K562 (cell line): ENCODE results near the gene ACSS1. TPM values are rescaled to one million over a fixed set of nuclear protein-coding genes. Genes with fewer than 3 reads are reported as not detected.

ENCODE experiments used
- ATAC-seq: fragments of 200-7000 bp; cut with Tn5 transposase; 3 replicates; pipeline ENCODE4 v1.9.1; 2020; ENCODE audit warnings: moderate library complexity
- BruUV-seq: library from RNA; stranded (reverse); fragments of 400-500 nt; replicated peaks from 2 replicates; lab custom pipeline; 2021; lab: Mats Ljungman, UMichigan
- CTCF ChIA-PET: fragments of 300-600 bp; formaldehyde crosslinking; extraction: SDS; loops from one replicate; lab custom pipeline; 2021; ENCODE audit warnings: low intra/inter-chr PET ratio; lab: Yijun Ruan, JAX
- POLR2A ChIA-PET: fragments of 300-600, 350-650 bp; sonication (Branson Sonifier 250); formaldehyde crosslinking; extraction: SDS; loops from one replicate; lab custom pipeline; 2021; ENCODE audit warnings: antibody characterized with exemption, inconsistent platforms; lab: Yijun Ruan, JAX
- DNase-seq, 4 experiments: peaks; one replicate each; pipeline versions ENCODE4 v3.0.0 to v3.0.0-alpha.2; 2011 to 2018; ENCODE audit warnings: low spot score in 3 of 4, mixed read lengths in 3 of 4; ENCODE audit errors: extremely low read depth in 1 of 4
- FAIRE-seq: peaks from 2 replicates; lab custom pipeline; 2011; peaks lifted over from hg19 to GRCh38; lab: Jason Lieb, UNC
- H2AFZ ChIP-seq: 2 replicates; pipeline ENCODE4 v1.6.0; 2011; ENCODE audit warnings: low read depth, low read length, control low read depth, inconsistent platforms
- H3K27ac ChIP-seq: fragments of 200-600 bp; 3 replicates; pipeline ENCODE4 v1.8.0; 2011; ENCODE audit warnings: low read depth, mild to moderate bottlenecking, control low read depth, inconsistent platforms, low read length, moderate library complexity, mixed read lengths; ENCODE audit errors: extremely low read depth
- H3K27me3 ChIP-seq, 2 experiments: fragments of 300-600 bp in 1 of 2; 2 replicates in 1 of 2; 3 replicates in 1 of 2; pipeline versions ENCODE4 v1.6.0 to v1.8.0; 2011; ENCODE audit warnings: inconsistent platforms in 2 of 2, low read length in 2 of 2, mild to moderate bottlenecking in 1 of 2, mixed read lengths in 1 of 2, moderate library complexity in 1 of 2; ENCODE audit not compliant: control insufficient read depth in 2 of 2, insufficient read depth in 2 of 2
- H3K36me3 ChIP-seq: fragments of 300-600 bp; 3 replicates; pipeline ENCODE4 v1.8.0; 2011; ENCODE audit warnings: mild to moderate bottlenecking, low read length, inconsistent platforms; ENCODE audit not compliant: control insufficient read depth, insufficient read depth
- H3K4me1 ChIP-seq, 2 experiments: fragments of 200-600 bp in 1 of 2; replicated peaks in 1 of 2; 2 replicates in 1 of 2; 3 replicates in 1 of 2; pipeline versions ENCODE4 v1.5.1 to v1.8.0; 2011; ENCODE audit warnings: inconsistent platforms in 2 of 2, low read length in 2 of 2, mild to moderate bottlenecking in 1 of 2, mixed read lengths in 1 of 2, moderate library complexity in 1 of 2; ENCODE audit not compliant: control insufficient read depth in 2 of 2, insufficient read depth in 2 of 2
- H3K4me2 ChIP-seq: 2 replicates; pipeline ENCODE4 v1.6.1; 2011; ENCODE audit warnings: low read length, control low read depth, inconsistent platforms, mixed read lengths; ENCODE audit not compliant: insufficient read depth
- H3K4me3 ChIP-seq: fragments of 200-600 bp; sonication (generic), shearing (Covaris generic); 2 replicates; pipeline ENCODE4 v1.5.1; 2016; ENCODE audit warnings: control low read depth, inconsistent platforms
- H3K79me2 ChIP-seq: fragments of 200-600 bp; 3 replicates; pipeline ENCODE4 v1.8.0; 2011; ENCODE audit warnings: low read length, inconsistent platforms; ENCODE audit not compliant: control insufficient read depth, insufficient read depth
- H3K9ac ChIP-seq, 2 experiments: 2 replicates each; pipeline versions ENCODE4 v1.6.0 to v1.6.1; 2011; ENCODE audit warnings: low read depth in 2 of 2, low read length in 2 of 2, control low read depth in 1 of 2, inconsistent platforms in 1 of 2, mild to moderate bottlenecking in 1 of 2, mixed read lengths in 1 of 2; ENCODE audit not compliant: insufficient read depth in 1 of 2
- H3K9me1 ChIP-seq: one replicate; pipeline ENCODE4 v1.6.0; 2011; ENCODE audit warnings: inconsistent platforms, mild to moderate bottlenecking, low read length, moderate library complexity; ENCODE audit not compliant: control insufficient read depth, insufficient read depth
- H3K9me3 ChIP-seq: replicated peaks from 2 replicates; pipeline ENCODE4 v1.5.1; 2011; ENCODE audit warnings: low read depth, low read length, inconsistent platforms; ENCODE audit not compliant: control insufficient read depth, insufficient read depth
- H4K20me1 ChIP-seq: replicated peaks from 2 replicates; pipeline ENCODE4 v1.6.1; 2011; ENCODE audit warnings: low read length, inconsistent platforms, mixed read lengths; ENCODE audit not compliant: control insufficient read depth, insufficient read depth
- HDAC1 ChIP-seq, 2 experiments: fragments of 450-650 bp; IDR thresholded peaks; 2 replicates each; pipeline ENCODE4 v1.6.1; 2016 to 2017; ENCODE audit warnings: inconsistent platforms in 1 of 2, mild to moderate bottlenecking in 1 of 2, moderate library complexity in 1 of 2
- MECOM ChIP-seq: fragments of 250-450 bp; sonication (Bioruptor Pico); IDR thresholded peaks from 2 replicates; pipeline ENCODE4 v1.8.0; 2022; ENCODE audit warnings: inconsistent platforms
- NCOA1 ChIP-seq: fragments of 450-650 bp; IDR thresholded peaks from 2 replicates; pipeline ENCODE4 v1.6.1; 2016; ENCODE audit warnings: low read depth
- PHF8 ChIP-seq: fragments of 200-600 bp; sonication (generic); IDR thresholded peaks from 2 replicates; pipeline ENCODE4 v1.6.1; 2012; ENCODE audit warnings: mixed run types, mild to moderate bottlenecking, inconsistent platforms, low read length, moderate library complexity, borderline replicate concordance
- POLR3G ChIP-seq: IDR thresholded peaks from 2 replicates; pipeline ENCODE4 v1.6.1; 2011; ENCODE audit not compliant: insufficient read length, insufficient replicate concordance; ENCODE audit errors: extremely low read depth
- RBBP5 ChIP-seq: fragments of 200-600 bp; sonication (generic); IDR thresholded peaks from 2 replicates; pipeline ENCODE4 v1.6.1; 2012; ENCODE audit warnings: borderline replicate concordance, mild to moderate bottlenecking, low read length, control low read depth, inconsistent platforms; ENCODE audit not compliant: insufficient read depth, poor library complexity, severe bottlenecking
- RCOR1 ChIP-seq, 2 experiments: IDR thresholded peaks; 2 replicates each; pipeline ENCODE4 v1.6.1; 2012; ENCODE audit warnings: low read depth in 2 of 2, low read length in 2 of 2, borderline replicate concordance in 1 of 2, improper control_type of control experiment in 1 of 2
- SMAD3 ChIP-seq: fragments of 450-650 bp; formaldehyde crosslinking; conservative IDR thresholded peaks from 2 replicates; pipeline ENCODE4 v1.4.0; 2020; ENCODE audit warnings: mild to moderate bottlenecking
- SP2 ChIP-seq: IDR thresholded peaks from 2 replicates; pipeline ENCODE4 v1.6.1; 2011; ENCODE audit warnings: mild to moderate bottlenecking, low read depth, low read length, moderate library complexity; ENCODE audit not compliant: poor library complexity, severe bottlenecking; ENCODE audit errors: extremely low read depth
- STAG1 ChIP-seq: sonication (generic); formaldehyde crosslinking; IDR thresholded peaks from 2 replicates; pipeline ENCODE4 v1.5.0; 2020; ENCODE audit warnings: missing genetic modification reagents, borderline replicate concordance
- TAL1 ChIP-seq: fragments of 450-650 bp; IDR thresholded peaks from 2 replicates; pipeline ENCODE4 v1.6.1; 2016; ENCODE audit warnings: mild to moderate bottlenecking
- TBP ChIP-seq: optimal IDR thresholded peaks from 2 replicates; pipeline ENCODE3; 2011; ENCODE audit warnings: low read depth, low read length, improper control_type of control experiment
- TCF7 ChIP-seq: sonication (generic); IDR thresholded peaks from 2 replicates; pipeline ENCODE4 v1.6.1; 2016; ENCODE audit warnings: antibody characterized with exemption, borderline replicate concordance
- XRCC3 ChIP-seq: fragments of 450-650 bp; IDR thresholded peaks from 2 replicates; pipeline ENCODE4 v1.6.1; 2017; ENCODE audit warnings: mild to moderate bottlenecking, moderate library complexity
- XRCC4 ChIP-seq: IDR thresholded peaks from one replicate; pipeline ENCODE4 v1.6.1; 2011; ENCODE audit not compliant: insufficient read depth, insufficient read length; ENCODE audit errors: extremely low read depth
- ZNF224 ChIP-seq: sonication (generic); formaldehyde crosslinking; IDR thresholded peaks from 2 replicates; pipeline ENCODE4 v1.8.0; 2022; ENCODE audit warnings: mild to moderate bottlenecking, missing genetic modification reagents
- ZNF644 ChIP-seq: fragments of 200-800 bp; sonication (Bioruptor generic); IDR thresholded peaks from 2 replicates; pipeline ENCODE4 v1.6.1; 2016; ENCODE audit warnings: low read depth, missing genetic modification characterization, missing compliant biosample characterization
- WGBS: fragments of 100-300 bp; shearing (Covaris generic); methylation state at CpG from one replicate; pipeline ENCODE4 v1.1.6; 2016; ENCODE audit warnings: low coverage, mixed read lengths; ENCODE audit not compliant: insufficient coverage; ENCODE audit errors: missing lambda C conversion rate; 5-methylcytosine and 5-hydroxymethylcytosine counted together
- in situ Hi-C: fragments of 300-500 bp; cut with MboI; formaldehyde crosslinking; loops from 4 replicates; pipeline ENCODE4 v1.15.0; 2018; ENCODE audit warnings: inconsistent platforms, mixed read lengths
- intact Hi-C: fragments of 100-400 bp; cut with micrococcal nuclease; formaldehyde crosslinking; loops from 2 replicates; pipeline ENCODE4 v1.14.2; 2022
- polyA plus RNA-seq, 8 experiments: library from polyadenylated mRNA; depleted of rRNA in 4 of 8; stranded (reverse) in 5 of 8; unstranded in 3 of 8; fragments of >200 nt; fragmentation: Nextera tagmentation in 2 of 8; fragmentation: Illumina TruSeq in 1 of 8; extraction: Ambion mirVana in 2 of 8; extraction: Trizol in 1 of 8; gene quantifications; 2 replicates each; pipeline versions ENCODE4 v1.2.1 to v1.2.3, GENCODE V29; 2011 to 2014; ENCODE audit warnings: inconsistent platforms in 1 of 8, missing spikeins in 1 of 8
- total RNA-seq, 7 experiments: library from RNA; depleted of rRNA in 6 of 7; stranded (reverse); fragments of >200 nt in 6 of 7; fragmentation: Illumina TruSeq in 2 of 7; extraction: Trizol in 2 of 7; gene quantifications; 2 replicates each; pipeline versions ENCODE4 v1.2.1 to v1.2.3, GENCODE V29; 2011 to 2021; ENCODE audit warnings: low replicate concordance in 1 of 7
- TF ChIP-seq, protein P1 (sequence below): fragments of 450-650 bp; IDR thresholded peaks from 2 replicates; pipeline ENCODE4 v1.6.1; 2016
- TF ChIP-seq, protein P2 (sequence below): fragments of 450-650 bp; formaldehyde crosslinking; IDR thresholded peaks from 2 replicates; pipeline ENCODE4 v1.4.0; 2022; ENCODE audit warnings: missing genetic modification characterization
- TF ChIP-seq, protein P3 (sequence below): fragments of 450-650 bp; IDR thresholded peaks from 2 replicates; pipeline ENCODE4 v1.6.1; 2016; ENCODE audit warnings: low read depth, mild to moderate bottlenecking, moderate library complexity

ACSS1 gene
- total and polyA plus RNA-seq, 9 of the 15 experiments (the other 6 are each of a cell fraction or from before 2014, with no cell fraction given) = 0.07 to 2.1 (median 0.27) TPM; not detected in 3

DNA sequence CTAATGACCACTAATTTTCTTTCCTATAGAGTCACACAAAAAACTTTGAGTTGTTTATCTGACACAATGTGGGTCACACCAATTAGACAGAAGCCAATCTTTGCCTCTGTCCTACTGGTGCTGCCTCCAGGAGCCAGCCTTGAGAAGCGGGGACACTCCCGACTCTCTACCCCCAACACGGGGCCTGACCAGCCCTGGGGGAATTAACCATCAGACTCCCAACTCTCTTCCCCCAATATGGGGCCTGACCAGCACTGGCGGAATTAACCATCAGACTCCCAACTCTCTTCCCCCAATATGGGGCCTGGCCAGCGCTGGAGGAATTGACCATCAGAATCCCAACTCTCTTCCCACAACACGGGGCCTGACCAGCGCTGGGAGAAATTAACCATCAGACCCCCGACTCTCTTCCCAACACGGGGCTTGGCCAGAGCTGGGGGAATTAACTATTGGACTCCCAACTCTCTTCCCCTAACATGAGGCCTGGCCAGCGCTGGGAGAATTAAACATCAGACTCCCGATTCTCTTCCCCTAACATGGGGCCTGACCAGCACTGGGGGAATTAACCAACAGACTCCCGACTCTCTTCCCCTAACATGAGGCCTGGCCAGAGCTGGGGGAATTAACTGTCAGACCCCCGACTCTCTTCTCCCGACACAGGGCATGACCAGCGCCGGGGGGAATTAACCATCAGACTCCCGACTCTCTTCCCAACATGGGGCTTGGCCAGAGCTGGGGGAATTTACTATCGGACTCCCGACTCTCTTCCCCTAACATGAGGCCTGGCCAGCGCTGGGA is 96.4 kb downstream of the ACSS1 start:
- Histone ChIP-seq H3K9me3 (no peaks in the 10 kb centered on the region), H3K4me2 (no peak overlapping the region), H2AFZ (no peak overlapping the region), H3K36me3 (peaks cover 18% of the 10 kb centered on the region; the same call in 2 of the 3 replicates), H3K9me1 (no peaks in the 10 kb centered on the region), H3K79me2 (no peaks in the 10 kb centered on the region), H4K20me1 (no peaks in the 10 kb centered on the region), H3K27ac (no peak overlapping the region), H3K27me3 (no peaks in the 10 kb centered on the region), H3K4me1 (no peaks in the 10 kb centered on the region), H3K4me3 (no peak overlapping the region), H3K9ac (no peak overlapping the region)
- DNase-seq (no peak), FAIRE-seq (no peak), ATAC-seq (no peak)
- POLR2A ChIA-PET = interaction anchor here (0.6 to 1.4 kb wide), 2 partner anchors 12 to 485 kb away, joined by 4 to 5 read pairs; partner anchors contain the start of gene CST7
- intact Hi-C loops (no loop called here), in situ Hi-C loops (no loop called here)
- BruUV-seq = no TSS peak
- WGBS = 73% methylated on average over 15 of the region's 20 CpGs
- CTCF ChIA-PET = no interaction called here
- TF ChIP-seq STAG1 (CRISPR knock-in tag) = no peak
- TF ChIP-seq XRCC3 = no peak
- TF ChIP-seq, protein P1, sequence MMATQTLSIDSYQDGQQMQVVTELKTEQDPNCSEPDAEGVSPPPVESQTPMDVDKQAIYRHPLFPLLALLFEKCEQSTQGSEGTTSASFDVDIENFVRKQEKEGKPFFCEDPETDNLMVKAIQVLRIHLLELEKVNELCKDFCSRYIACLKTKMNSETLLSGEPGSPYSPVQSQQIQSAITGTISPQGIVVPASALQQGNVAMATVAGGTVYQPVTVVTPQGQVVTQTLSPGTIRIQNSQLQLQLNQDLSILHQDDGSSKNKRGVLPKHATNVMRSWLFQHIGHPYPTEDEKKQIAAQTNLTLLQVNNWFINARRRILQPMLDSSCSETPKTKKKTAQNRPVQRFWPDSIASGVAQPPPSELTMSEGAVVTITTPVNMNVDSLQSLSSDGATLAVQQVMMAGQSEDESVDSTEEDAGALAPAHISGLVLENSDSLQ = no peak
- TF ChIP-seq RBBP5 = no peak
- TF ChIP-seq SMAD3 = no peak
- no peak for TF ChIP-seq TAL1
- TF ChIP-seq SP2 = no peak
- TF ChIP-seq TBP = no peak
- TF ChIP-seq MECOM = no peak
- TF ChIP-seq, protein P2, sequence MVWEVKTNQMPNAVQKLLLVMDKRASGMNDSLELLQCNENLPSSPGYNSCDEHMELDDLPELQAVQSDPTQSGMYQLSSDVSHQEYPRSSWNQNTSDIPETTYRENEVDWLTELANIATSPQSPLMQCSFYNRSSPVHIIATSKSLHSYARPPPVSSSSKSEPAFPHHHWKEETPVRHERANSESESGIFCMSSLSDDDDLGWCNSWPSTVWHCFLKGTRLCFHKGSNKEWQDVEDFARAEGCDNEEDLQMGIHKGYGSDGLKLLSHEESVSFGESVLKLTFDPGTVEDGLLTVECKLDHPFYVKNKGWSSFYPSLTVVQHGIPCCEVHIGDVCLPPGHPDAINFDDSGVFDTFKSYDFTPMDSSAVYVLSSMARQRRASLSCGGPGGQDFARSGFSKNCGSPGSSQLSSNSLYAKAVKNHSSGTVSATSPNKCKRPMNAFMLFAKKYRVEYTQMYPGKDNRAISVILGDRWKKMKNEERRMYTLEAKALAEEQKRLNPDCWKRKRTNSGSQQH = no peak
- no peak for TF ChIP-seq POLR3G
- no peak for TF ChIP-seq HDAC1 (IDR thresholded peaks at IDR 0.05)
- no peak for TF ChIP-seq RCOR1 (IDR thresholded peaks at IDR 0.05; ENCODE audit: borderline replicate concordance in 1 of 2, low read depth in 2 of 2, low read length in 2 of 2)
- TF ChIP-seq NCOA1 = no peak
- no peak for TF ChIP-seq PHF8
- no peak for TF ChIP-seq ZNF644 (tag)
- TF ChIP-seq, protein P3, sequence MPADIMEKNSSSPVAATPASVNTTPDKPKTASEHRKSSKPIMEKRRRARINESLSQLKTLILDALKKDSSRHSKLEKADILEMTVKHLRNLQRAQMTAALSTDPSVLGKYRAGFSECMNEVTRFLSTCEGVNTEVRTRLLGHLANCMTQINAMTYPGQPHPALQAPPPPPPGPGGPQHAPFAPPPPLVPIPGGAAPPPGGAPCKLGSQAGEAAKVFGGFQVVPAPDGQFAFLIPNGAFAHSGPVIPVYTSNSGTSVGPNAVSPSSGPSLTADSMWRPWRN = no peak
- no peak for TF ChIP-seq TCF7
- TF ChIP-seq ZNF224 = no peak
- no peak for TF ChIP-seq XRCC4
